RWPE2 (cell line): ENCODE results near the gene SLC22A13.
"Not testable (repeated sequence)": the region's sequence is repeated elsewhere in the genome, so short reads cannot be mapped to it uniquely, and the experiment has no call there.

ENCODE experiments used
- ATAC-seq: fragments of 200-7000 bp; cut with Tn5 transposase; 3 replicates; pipeline ENCODE4 v1.9.1; 2021; ENCODE audit warnings: low read depth
- DNase-seq: peaks from one replicate; pipeline ENCODE4 v3.0.0-alpha.2; 2020; ENCODE audit warnings: low spot score
- H3K27ac ChIP-seq: fragments of 450-650 bp; 2 replicates; pipeline ENCODE4 v1.5.1; 2017; ENCODE audit warnings: mild to moderate bottlenecking; ENCODE audit not compliant: poor library complexity, severe bottlenecking
- H3K27me3 ChIP-seq: fragments of 250-450 bp; sonication (Bioruptor Pico); 2 replicates; pipeline ENCODE4 v1.5.1; 2021; ENCODE audit warnings: mild to moderate bottlenecking, moderate library complexity; ENCODE audit not compliant: insufficient read depth, poor library complexity, severe bottlenecking
- H3K36me3 ChIP-seq: fragments of 250-450 bp; sonication (Bioruptor Pico); 2 replicates; pipeline ENCODE4 v1.5.1; 2020; ENCODE audit warnings: low read depth, mild to moderate bottlenecking, moderate library complexity
- H3K4me1 ChIP-seq: fragments of 250-450 bp; sonication (Bioruptor Pico); 2 replicates; pipeline ENCODE4 v1.5.1; 2021; ENCODE audit warnings: mild to moderate bottlenecking, moderate library complexity; ENCODE audit not compliant: insufficient read depth, poor library complexity, severe bottlenecking
- H3K4me3 ChIP-seq: fragments of 250-450 bp; sonication (Bioruptor Pico); 2 replicates; pipeline ENCODE4 v1.5.1; 2021; ENCODE audit warnings: mild to moderate bottlenecking, moderate library complexity; ENCODE audit not compliant: severe bottlenecking
- H3K9me3 ChIP-seq: fragments of 250-450 bp; sonication (Bioruptor Pico); 2 replicates; pipeline ENCODE4 v1.5.1; 2021; ENCODE audit warnings: mild to moderate bottlenecking, moderate library complexity; ENCODE audit not compliant: severe bottlenecking
- TF ChIP-seq, protein P1 (sequence below): fragments of 450-650 bp; IDR thresholded peaks from one replicate; pipeline ENCODE4 v1.5.1; 2017; ENCODE audit warnings: mild to moderate bottlenecking, moderate library complexity; ENCODE audit not compliant: poor library complexity, severe bottlenecking

Gene SLC22A13

DNA sequence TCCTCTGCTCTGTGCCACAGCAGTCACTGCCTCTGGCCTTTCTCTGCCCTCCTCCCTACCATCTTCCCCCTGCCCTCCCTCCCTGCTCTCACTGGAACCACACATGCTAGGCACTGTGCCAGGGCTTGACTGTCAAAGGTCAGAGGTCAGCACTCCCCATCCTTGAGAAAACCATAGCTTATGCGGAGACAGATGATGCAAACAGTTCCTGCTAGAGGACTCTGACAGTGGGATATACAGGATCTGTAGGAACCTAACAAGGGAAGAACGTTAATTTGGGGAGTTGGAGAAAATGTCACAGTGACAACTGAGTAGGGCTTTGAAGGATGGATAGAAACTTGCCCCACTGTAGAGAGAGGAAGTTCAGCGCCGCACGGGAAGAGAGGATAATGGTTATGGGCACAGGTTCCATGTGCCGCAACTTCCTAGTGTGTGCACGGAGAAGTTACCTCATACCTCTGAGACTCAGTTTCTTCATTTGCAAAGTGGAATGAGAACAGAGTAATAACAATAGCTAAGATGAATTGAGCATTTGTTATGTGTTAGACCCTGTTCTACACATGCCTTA is 51.7 kb downstream of the SLC22A13 start:
- Histone ChIP-seq H3K9me3 (no peaks in the 10 kb centered on the region), H3K4me3 (no peak overlapping the region), H3K4me1 (no peaks in the 10 kb centered on the region), H3K27me3 (no peaks in the 10 kb centered on the region), H3K36me3 (no peaks in the 10 kb centered on the region), H3K27ac (no peak overlapping the region)
- ATAC-seq = no peak
- TF ChIP-seq, protein P1, sequence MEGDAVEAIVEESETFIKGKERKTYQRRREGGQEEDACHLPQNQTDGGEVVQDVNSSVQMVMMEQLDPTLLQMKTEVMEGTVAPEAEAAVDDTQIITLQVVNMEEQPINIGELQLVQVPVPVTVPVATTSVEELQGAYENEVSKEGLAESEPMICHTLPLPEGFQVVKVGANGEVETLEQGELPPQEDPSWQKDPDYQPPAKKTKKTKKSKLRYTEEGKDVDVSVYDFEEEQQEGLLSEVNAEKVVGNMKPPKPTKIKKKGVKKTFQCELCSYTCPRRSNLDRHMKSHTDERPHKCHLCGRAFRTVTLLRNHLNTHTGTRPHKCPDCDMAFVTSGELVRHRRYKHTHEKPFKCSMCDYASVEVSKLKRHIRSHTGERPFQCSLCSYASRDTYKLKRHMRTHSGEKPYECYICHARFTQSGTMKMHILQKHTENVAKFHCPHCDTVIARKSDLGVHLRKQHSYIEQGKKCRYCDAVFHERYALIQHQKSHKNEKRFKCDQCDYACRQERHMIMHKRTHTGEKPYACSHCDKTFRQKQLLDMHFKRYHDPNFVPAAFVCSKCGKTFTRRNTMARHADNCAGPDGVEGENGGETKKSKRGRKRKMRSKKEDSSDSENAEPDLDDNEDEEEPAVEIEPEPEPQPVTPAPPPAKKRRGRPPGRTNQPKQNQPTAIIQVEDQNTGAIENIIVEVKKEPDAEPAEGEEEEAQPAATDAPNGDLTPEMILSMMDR = no peak
- DNase-seq = no peak

GRCh38 chr3:38318766-38319671 is 53.4 kb downstream of the SLC22A13 start:
- Histone ChIP-seq H3K36me3 (no peaks in the 10 kb centered on the region), H3K4me3 (no peak overlapping the region), H3K27ac (no peak overlapping the region), H3K27me3 (no peaks in the 10 kb centered on the region), H3K9me3 (no peaks in the 10 kb centered on the region), H3K4me1 (no peaks in the 10 kb centered on the region)
- ATAC-seq (no peak), DNase-seq (no peak)
- TF ChIP-seq, protein P1 = no peak

DNA sequence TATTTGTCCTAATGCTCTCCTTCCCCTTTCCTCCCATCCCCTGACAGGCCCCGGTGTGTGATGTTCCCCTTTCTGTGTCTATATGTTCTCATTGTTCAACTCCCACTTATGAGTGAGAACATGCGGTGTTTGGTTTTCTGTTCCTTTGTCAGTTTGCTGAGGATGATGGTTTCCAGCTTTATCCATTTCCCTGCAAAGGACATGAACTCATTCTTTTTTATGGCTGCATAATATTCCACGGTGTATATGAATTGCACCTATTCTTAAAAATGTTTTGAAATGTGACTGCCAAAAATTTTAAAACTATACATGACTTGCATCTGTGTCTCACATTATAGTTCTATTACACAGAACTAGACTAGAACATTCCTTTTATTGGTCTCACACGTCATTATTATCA is 55.0 kb downstream of the SLC22A13 start:
- DNase-seq = not testable (repeated sequence)

GRCh38 chr3:38323060-38323459 is 57.4 kb downstream of the SLC22A13 start:
- TF ChIP-seq, protein P1 = no peak
- H3K4me3 ChIP-seq = no peak overlapping the region
- H3K9me3 ChIP-seq = peaks cover 1% of the 10 kb centered on the region

More for the DNA sequence above, 55.0 kb downstream of the SLC22A13 start:
- H3K4me3 ChIP-seq, ATAC-seq, H3K9me3 ChIP-seq, H3K36me3 ChIP-seq, H3K27ac ChIP-seq, H3K4me1 ChIP-seq, H3K27me3 ChIP-seq: not testable (repeated sequence)

DNA sequence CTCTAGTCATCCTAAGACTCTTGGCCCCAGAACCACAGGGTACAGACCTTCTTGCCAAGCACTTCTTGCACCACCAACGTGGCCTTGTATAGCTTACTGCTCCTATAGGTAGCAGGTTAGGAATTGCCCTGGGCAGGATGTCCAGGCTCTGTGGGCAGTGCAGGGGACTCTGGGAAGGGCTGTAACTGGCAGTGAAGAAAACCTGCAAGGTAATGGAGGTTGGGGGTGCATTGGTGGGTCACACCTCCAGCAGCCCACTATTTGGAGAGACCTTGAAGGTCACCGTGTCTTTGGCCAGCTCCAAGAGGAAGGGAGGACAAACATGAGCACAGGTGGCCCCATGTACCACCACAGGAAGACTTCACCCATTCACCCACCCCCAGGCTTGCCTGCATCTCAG is 59.6 kb downstream of the SLC22A13 start:
- no peaks in the 10 kb centered on the region for H3K36me3 ChIP-seq
- TF ChIP-seq, protein P1 = no peak
- H3K4me3 ChIP-seq = no peak overlapping the region
- H3K27me3 ChIP-seq = no peaks in the 10 kb centered on the region
- ATAC-seq = no peak
- H3K27ac ChIP-seq = no peak overlapping the region
- no peak for DNase-seq
- H3K4me1 ChIP-seq = peaks cover 7% of the 10 kb centered on the region
- peaks cover 1% of the 10 kb centered on the region for H3K9me3 ChIP-seq

More at GRCh38 chr3:38323060-38323459, 57.4 kb downstream of the SLC22A13 start:
- no peak for DNase-seq
- H3K36me3 ChIP-seq = no peaks in the 10 kb centered on the region
- peaks cover 7% of the 10 kb centered on the region for H3K4me1 ChIP-seq
- no peak overlapping the region for H3K27ac ChIP-seq
- no peak for ATAC-seq
- H3K27me3 ChIP-seq = no peaks in the 10 kb centered on the region
